Neural cell (in vitro differentiated cells): ENCODE results near the gene OR51M1. TPM values are rescaled to one million over a fixed set of nuclear protein-coding genes. Genes with fewer than 3 reads are reported as not detected.
A peak's percentile ranks its signal among the peaks of the same experiment; 100 is the strongest.

Experiments used
- H2AFZ ChIP-seq: fragments of 200-600, 300-800 bp; sonication (generic), shearing (Covaris generic); 2 replicates; pipeline ENCODE4 v1.6.0; 2014; ENCODE audit warnings: low read depth, mild to moderate bottlenecking, antibody characterized with exemption, low read length, moderate library complexity
- H3F3A ChIP-seq: fragments of 200-600 bp; shearing (Covaris generic); 2 replicates; pipeline ENCODE4 v1.6.1; 2016; ENCODE audit warnings: mild to moderate bottlenecking, moderate library complexity, mixed read lengths, antibody characterized with exemption, low read length; ENCODE audit not compliant: insufficient read depth, poor library complexity, severe bottlenecking
- H3K27ac ChIP-seq: fragments of 200-600, 300-800 bp; sonication (generic), shearing (Covaris generic); 2 replicates; pipeline ENCODE4 v1.5.1; 2014; ENCODE audit warnings: mild to moderate bottlenecking, low read length, moderate library complexity
- H3K27me3 ChIP-seq: fragments of 300-800, 200-600 bp; sonication (generic), shearing (Covaris generic); 2 replicates; pipeline ENCODE4 v1.6.0; 2014; ENCODE audit warnings: mild to moderate bottlenecking, low read depth, low read length, moderate library complexity; ENCODE audit not compliant: insufficient read depth
- H3K36me3 ChIP-seq: fragments of 300-800, 200-600 bp; sonication (generic), shearing (Covaris generic); 2 replicates; pipeline ENCODE4 v1.5.1; 2014; ENCODE audit warnings: mild to moderate bottlenecking, antibody characterized with exemption, low read length, moderate library complexity; ENCODE audit not compliant: insufficient read depth
- H3K4me2 ChIP-seq: fragments of 300-800, 200-600 bp; sonication (generic), shearing (Covaris generic); 2 replicates; pipeline ENCODE4 v1.6.0; 2014; ENCODE audit warnings: mild to moderate bottlenecking, low read length
- H3K4me3 ChIP-seq: fragments of 300-800, 200-600 bp; sonication (generic), shearing (Covaris generic); 2 replicates; pipeline ENCODE4 v1.5.1; 2014; ENCODE audit warnings: mild to moderate bottlenecking, low read length, moderate library complexity
- H3K79me2 ChIP-seq: fragments of 200-600 bp; shearing (Covaris generic); replicated peaks from 2 replicates; pipeline ENCODE4 v1.6.0; 2014; ENCODE audit warnings: mild to moderate bottlenecking, low read length, moderate library complexity; ENCODE audit not compliant: insufficient read depth
- H3K9ac ChIP-seq: fragments of 300-800, 200-600 bp; sonication (generic), shearing (Covaris generic); 2 replicates; pipeline ENCODE4 v1.6.1; 2016; ENCODE audit warnings: mild to moderate bottlenecking, low read length, mixed read lengths
- H3K9me2 ChIP-seq: fragments of 200-600 bp; shearing (Covaris generic); 2 replicates; pipeline ENCODE4 v1.6.1; 2016; ENCODE audit warnings: mild to moderate bottlenecking, low read length, mixed read lengths; ENCODE audit not compliant: insufficient read depth
- H3K9me3 ChIP-seq: fragments of 200-600, 300-800 bp; sonication (generic), shearing (Covaris generic); 2 replicates; pipeline ENCODE4 v1.6.1; 2016; ENCODE audit warnings: mild to moderate bottlenecking, mixed run types, low read length, moderate library complexity, mixed read lengths
- H4K20me1 ChIP-seq: fragments of 200-600 bp; shearing (Covaris generic); 2 replicates; pipeline ENCODE4 v1.6.1; 2016; ENCODE audit warnings: mild to moderate bottlenecking, mixed run types; ENCODE audit not compliant: insufficient read depth
- EP300 ChIP-seq: fragments of 450-650 bp; conservative IDR thresholded peaks from 2 replicates; pipeline ENCODE4 v1.6.1; 2014; ENCODE audit warnings: antibody characterized with exemption, mild to moderate bottlenecking, moderate library complexity; ENCODE audit not compliant: poor library complexity, severe bottlenecking
- EZH2 ChIP-seq: fragments of 200-600, 300-800 bp; shearing (Covaris generic), sonication (generic); IDR thresholded peaks from 2 replicates; pipeline ENCODE4 v1.6.1; 2014; ENCODE audit warnings: antibody characterized with exemption, low read length, borderline replicate concordance, mild to moderate bottlenecking; ENCODE audit not compliant: insufficient read depth, poor library complexity, severe bottlenecking
- MXI1 ChIP-seq: fragments of 450-650 bp; conservative IDR thresholded peaks from 2 replicates; pipeline ENCODE4 v1.6.1; 2014; ENCODE audit warnings: antibody characterized with exemption, mild to moderate bottlenecking; ENCODE audit not compliant: poor library complexity, severe bottlenecking
- POLR2AphosphoS5 ChIP-seq: IDR thresholded peaks from 2 replicates; pipeline ENCODE4 v1.6.1; 2012
- RAD21 ChIP-seq: fragments of 450-650 bp; conservative IDR thresholded peaks from 2 replicates; pipeline ENCODE4 v1.6.1; 2014; ENCODE audit warnings: antibody characterized with exemption, mild to moderate bottlenecking, moderate library complexity
- SMC3 ChIP-seq: fragments of 450-650 bp; conservative IDR thresholded peaks from 2 replicates; pipeline ENCODE4 v1.6.1; 2014; ENCODE audit warnings: antibody characterized with exemption, mild to moderate bottlenecking, moderate library complexity; ENCODE audit not compliant: poor library complexity
- TAF1 ChIP-seq: IDR thresholded peaks from 2 replicates; pipeline ENCODE4 v1.6.1; 2012; ENCODE audit warnings: low read depth
- polyA plus RNA-seq: library from polyadenylated mRNA; depleted of rRNA; stranded (reverse); fragments of >200 nt; gene quantifications from 2 replicates; pipeline ENCODE4 v1.2.3, GENCODE V29; 2014
- TF ChIP-seq, protein P1 (sequence below): IDR thresholded peaks from 2 replicates; pipeline ENCODE4 v1.6.1; 2012; ENCODE audit warnings: borderline replicate concordance
- TF ChIP-seq, protein P2 (sequence below): fragments of 450-650 bp; IDR thresholded peaks from 2 replicates; pipeline ENCODE4 v1.5.1; 2014; ENCODE audit warnings: antibody characterized with exemption, mild to moderate bottlenecking, moderate library complexity; ENCODE audit not compliant: poor library complexity, severe bottlenecking

Gene OR51M1
- polyA plus RNA-seq, 1 donor from 2014 or later: not detected

DNA sequence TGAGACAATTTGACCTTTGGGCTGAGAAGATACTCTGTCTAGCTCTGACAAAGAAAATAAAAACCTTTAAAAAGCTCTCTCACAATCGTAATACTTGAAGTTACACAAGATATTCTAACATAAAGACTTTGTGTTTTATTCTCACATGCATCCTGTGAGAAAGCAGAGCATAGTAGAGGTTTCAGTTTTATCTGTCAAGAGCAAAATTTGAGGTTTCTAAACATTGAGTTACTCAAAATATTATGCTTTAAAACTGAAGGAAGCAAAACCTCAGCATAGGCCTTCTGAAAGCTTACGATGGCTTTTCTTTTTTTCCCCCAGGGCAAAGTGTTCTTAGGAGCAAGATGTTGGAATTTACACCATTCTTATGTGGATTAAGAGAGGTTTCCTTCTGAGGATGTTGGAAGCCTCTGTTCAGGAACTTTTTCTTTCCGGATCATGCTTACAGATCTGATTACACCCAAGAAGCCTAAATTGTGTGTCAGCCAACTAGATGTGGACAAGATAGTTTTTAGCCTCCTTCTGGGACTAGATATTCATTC is 15.0 kb upstream of the OR51M1 start:
- Histone ChIP-seq H2AFZ (no peak overlapping the region), H3F3A (no peaks in the 10 kb centered on the region), H4K20me1 (no peaks in the 10 kb centered on the region), H3K9me2 (no peaks in the 10 kb centered on the region), H3K79me2 (no peaks in the 10 kb centered on the region), H3K36me3 (no peaks in the 10 kb centered on the region), H3K27me3 (no peaks in the 10 kb centered on the region), H3K9me3 (peaks cover 3% of the 10 kb centered on the region), H3K27ac (no peak overlapping the region), H3K4me3 (no peak overlapping the region), H3K9ac (no peak overlapping the region), H3K4me2 (no peak overlapping the region)
- TF ChIP-seq EP300 (no peak), RAD21 (no peak), POLR2AphosphoS5 (no peak), MXI1 (no peak), SMC3 (no peak), EZH2 (no peak), TAF1 (no peak)
- TF ChIP-seq, protein P1, sequence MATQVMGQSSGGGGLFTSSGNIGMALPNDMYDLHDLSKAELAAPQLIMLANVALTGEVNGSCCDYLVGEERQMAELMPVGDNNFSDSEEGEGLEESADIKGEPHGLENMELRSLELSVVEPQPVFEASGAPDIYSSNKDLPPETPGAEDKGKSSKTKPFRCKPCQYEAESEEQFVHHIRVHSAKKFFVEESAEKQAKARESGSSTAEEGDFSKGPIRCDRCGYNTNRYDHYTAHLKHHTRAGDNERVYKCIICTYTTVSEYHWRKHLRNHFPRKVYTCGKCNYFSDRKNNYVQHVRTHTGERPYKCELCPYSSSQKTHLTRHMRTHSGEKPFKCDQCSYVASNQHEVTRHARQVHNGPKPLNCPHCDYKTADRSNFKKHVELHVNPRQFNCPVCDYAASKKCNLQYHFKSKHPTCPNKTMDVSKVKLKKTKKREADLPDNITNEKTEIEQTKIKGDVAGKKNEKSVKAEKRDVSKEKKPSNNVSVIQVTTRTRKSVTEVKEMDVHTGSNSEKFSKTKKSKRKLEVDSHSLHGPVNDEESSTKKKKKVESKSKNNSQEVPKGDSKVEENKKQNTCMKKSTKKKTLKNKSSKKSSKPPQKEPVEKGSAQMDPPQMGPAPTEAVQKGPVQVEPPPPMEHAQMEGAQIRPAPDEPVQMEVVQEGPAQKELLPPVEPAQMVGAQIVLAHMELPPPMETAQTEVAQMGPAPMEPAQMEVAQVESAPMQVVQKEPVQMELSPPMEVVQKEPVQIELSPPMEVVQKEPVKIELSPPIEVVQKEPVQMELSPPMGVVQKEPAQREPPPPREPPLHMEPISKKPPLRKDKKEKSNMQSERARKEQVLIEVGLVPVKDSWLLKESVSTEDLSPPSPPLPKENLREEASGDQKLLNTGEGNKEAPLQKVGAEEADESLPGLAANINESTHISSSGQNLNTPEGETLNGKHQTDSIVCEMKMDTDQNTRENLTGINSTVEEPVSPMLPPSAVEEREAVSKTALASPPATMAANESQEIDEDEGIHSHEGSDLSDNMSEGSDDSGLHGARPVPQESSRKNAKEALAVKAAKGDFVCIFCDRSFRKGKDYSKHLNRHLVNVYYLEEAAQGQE: no peak
- TF ChIP-seq, protein P2, sequence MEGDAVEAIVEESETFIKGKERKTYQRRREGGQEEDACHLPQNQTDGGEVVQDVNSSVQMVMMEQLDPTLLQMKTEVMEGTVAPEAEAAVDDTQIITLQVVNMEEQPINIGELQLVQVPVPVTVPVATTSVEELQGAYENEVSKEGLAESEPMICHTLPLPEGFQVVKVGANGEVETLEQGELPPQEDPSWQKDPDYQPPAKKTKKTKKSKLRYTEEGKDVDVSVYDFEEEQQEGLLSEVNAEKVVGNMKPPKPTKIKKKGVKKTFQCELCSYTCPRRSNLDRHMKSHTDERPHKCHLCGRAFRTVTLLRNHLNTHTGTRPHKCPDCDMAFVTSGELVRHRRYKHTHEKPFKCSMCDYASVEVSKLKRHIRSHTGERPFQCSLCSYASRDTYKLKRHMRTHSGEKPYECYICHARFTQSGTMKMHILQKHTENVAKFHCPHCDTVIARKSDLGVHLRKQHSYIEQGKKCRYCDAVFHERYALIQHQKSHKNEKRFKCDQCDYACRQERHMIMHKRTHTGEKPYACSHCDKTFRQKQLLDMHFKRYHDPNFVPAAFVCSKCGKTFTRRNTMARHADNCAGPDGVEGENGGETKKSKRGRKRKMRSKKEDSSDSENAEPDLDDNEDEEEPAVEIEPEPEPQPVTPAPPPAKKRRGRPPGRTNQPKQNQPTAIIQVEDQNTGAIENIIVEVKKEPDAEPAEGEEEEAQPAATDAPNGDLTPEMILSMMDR: no peak

DNA sequence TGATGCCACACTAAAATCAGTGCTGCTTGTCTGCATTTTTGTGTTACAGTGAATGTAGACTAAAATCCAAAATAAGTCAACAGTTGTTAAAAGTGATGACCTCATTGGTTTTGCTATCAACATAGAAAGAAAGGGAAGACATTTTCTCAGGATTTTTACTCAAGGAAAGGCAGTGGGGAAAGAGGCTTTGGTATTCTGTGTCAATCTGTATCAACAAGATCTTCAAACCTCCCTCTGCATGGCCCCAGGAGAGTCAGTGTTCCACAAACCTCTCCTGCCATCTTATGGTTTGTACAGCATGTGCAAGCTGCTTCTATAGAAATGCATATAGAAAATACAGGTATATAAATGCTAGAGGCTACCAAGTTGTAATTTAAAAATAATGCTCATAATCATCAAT is 13.8 kb upstream of the OR51M1 start:
- H3K36me3 ChIP-seq: no peaks in the 10 kb centered on the region
- H3K9me2 ChIP-seq: no peaks in the 10 kb centered on the region
- H3K9me3 ChIP-seq: peaks cover 3% of the 10 kb centered on the region
- H3K27me3 ChIP-seq: no peaks in the 10 kb centered on the region
- no peaks in the 10 kb centered on the region for H3F3A ChIP-seq
- TF ChIP-seq SMC3: peak; percentile 83
- TF ChIP-seq RAD21: peak; percentile 86
- TF ChIP-seq MXI1: no peak
- TF ChIP-seq, protein P1: no peak
- no peak for TF ChIP-seq POLR2AphosphoS5
- no peak for TF ChIP-seq TAF1
- no peak for TF ChIP-seq EZH2
- TF ChIP-seq, protein P2: peak; percentile 79
- no peak for TF ChIP-seq EP300
- no peak overlapping the region for H3K4me3 ChIP-seq
- no peaks in the 10 kb centered on the region for H4K20me1 ChIP-seq
- H3K9ac ChIP-seq: no peak overlapping the region
- H3K27ac ChIP-seq: no peak overlapping the region
- no peak overlapping the region for H3K4me2 ChIP-seq
- no peaks in the 10 kb centered on the region for H3K79me2 ChIP-seq
- H2AFZ ChIP-seq: no peak overlapping the region
